HCT116 (cell line): ENCODE results near the gene PITHD1.
A peak's percentile ranks its signal among the peaks of the same experiment; 100 is the strongest.

Source experiments
- CTCF ChIP-seq, 3 experiments: fragments of 200-600 bp in 1 of 3; sonication (generic) in 1 of 3; IDR thresholded peaks in 2 of 3; conservative IDR thresholded peaks in 1 of 3; 2 replicates each; pipeline ENCODE4 v1.5.1; 2012 to 2017; ENCODE audit warnings: low read depth in 2 of 3, low read length in 2 of 3, antibody characterized with exemption in 1 of 3, borderline replicate concordance in 1 of 3, control low read depth in 1 of 3, mild to moderate bottlenecking in 1 of 3, mixed read lengths in 1 of 3, mixed run types in 1 of 3, moderate library complexity in 1 of 3; ENCODE audit not compliant: insufficient read depth in 1 of 3
- EZH2phosphoT487 ChIP-seq: fragments of 200-600 bp; IDR thresholded peaks from 2 replicates; pipeline ENCODE4 v1.6.1; 2018; ENCODE audit warnings: antibody characterized with exemption, borderline replicate concordance
- MAX ChIP-seq: IDR thresholded peaks from 2 replicates; pipeline ENCODE4 v1.6.1; 2012
- POLR2A ChIP-seq: IDR thresholded peaks from 2 replicates; pipeline ENCODE4 v1.7.0; 2011; ENCODE audit warnings: borderline replicate concordance; ENCODE audit not compliant: insufficient read depth, insufficient read length; ENCODE audit errors: extremely low read depth
- SP1 ChIP-seq: IDR thresholded peaks from 2 replicates; pipeline ENCODE4 v1.6.1; 2012; ENCODE audit warnings: low read depth
- SRF ChIP-seq: IDR thresholded peaks from 2 replicates; pipeline ENCODE4 v1.6.1; 2012; ENCODE audit warnings: low read depth

GRCh38 chr1:23809751-23810171, 31.5 kb downstream of the PITHD1 start:
- no peak for TF ChIP-seq POLR2A
- peak; percentile 77 to 93 (median 88) for TF ChIP-seq CTCF (IDR thresholded peaks at IDR 0.05 in 2 of 3, conservative IDR thresholded peaks at IDR 0.05 in 1 of 3; ENCODE audit: borderline replicate concordance in 1 of 3, insufficient read depth in 1 of 3, low read depth in 2 of 3, low read length in 2 of 3)
- no peak for TF ChIP-seq SP1
- TF ChIP-seq EZH2phosphoT487 = no peak
- no peak for TF ChIP-seq MAX
- TF ChIP-seq SRF = no peak
